ENCODE measurements around the gene SDR42E2. TPM values are rescaled to one million over a fixed set of nuclear protein-coding genes. Genes with fewer than 3 reads are reported as not detected.

Gene SDR42E2
- total RNA-seq, 1 experiment from 2014 or later = not detected

Other genes with a start within 250 kb of the SDR42E2 start
- 79.5 and 109 TPM in 2 replicates for gene UQCRC2, start 209.1 kb upstream of the SDR42E2 start, total RNA-seq (2014; rRNA removed; shearing (Covaris generic))
- 2.3 and 2.9 TPM in 2 replicates for gene PDZD9, start 161.4 kb upstream of the SDR42E2 start, total RNA-seq (2014; rRNA removed; shearing (Covaris generic))
- gene MOSMO, start 154.4 kb upstream of the SDR42E2 start, total RNA-seq (2014; rRNA removed; shearing (Covaris generic)) = 7.6 and 9.7 TPM in 2 replicates
- gene VWA3A, start 70.0 kb upstream of the SDR42E2 start, total RNA-seq (2014; rRNA removed; shearing (Covaris generic)) = 0.19 TPM in 1 of 2 replicates, not detected in the other
- gene EEF2K, start 43.8 kb downstream of the SDR42E2 start, total RNA-seq (2014; rRNA removed; shearing (Covaris generic)) = 7.8 and 9.2 TPM in 2 replicates
- 29.0 and 46.3 TPM in 2 replicates for gene POLR3E, start 134.9 kb downstream of the SDR42E2 start, total RNA-seq (2014; rRNA removed; shearing (Covaris generic))
- gene CDR2, start 212.1 kb downstream of the SDR42E2 start, total RNA-seq (2014; rRNA removed; shearing (Covaris generic)) = 34.2 and 34.6 TPM in 2 replicates

Data from A172 (cell line).